Thyroid gland (tissue), 4 donors: ENCODE results near the gene ILKAP.

ENCODE experiments used
- CTCF ChIP-seq, 6 experiments: fragments of 200-600 bp in 3 of 6; fragments of 450-650 bp in 3 of 6; sonication (generic) in 3 of 6; IDR thresholded peaks; one replicate each; pipeline ENCODE4 v1.5.1; 2016 to 2019; ENCODE audit warnings: antibody characterized with exemption in 6 of 6, mild to moderate bottlenecking in 2 of 6, inconsistent platforms in 1 of 6, moderate library complexity in 1 of 6
- POLR2A ChIP-seq, 2 donors: fragments of 450-650 bp; IDR thresholded peaks; one replicate each; pipeline ENCODE4 v1.6.1; 2017; ENCODE audit warnings: antibody characterized with exemption in 2 of 2, mild to moderate bottlenecking in 2 of 2, moderate library complexity in 1 of 2

GRCh38 chr2:238207006-238207405, 3.5 kb upstream of the ILKAP start:
- TF ChIP-seq POLR2A (IDR thresholded peaks at IDR 0.05): no peak
- TF ChIP-seq CTCF (IDR thresholded peaks at IDR 0.05): no peak
